Smooth muscle cell (in vitro differentiated cells): ENCODE results near the gene RALGAPA2. TPM values are rescaled to one million over a fixed set of nuclear protein-coding genes. Genes with fewer than 3 reads are reported as not detected.

Experiments used
- DNase-seq: peaks from one replicate; lab custom pipeline; 2025; ENCODE audit not compliant: unreplicated experiment; lab: John Stamatoyannopoulos, UW
- H2AFZ ChIP-seq: fragments of 200-600 bp; sonication (generic); 2 replicates; pipeline ENCODE4 v1.6.0; 2016; ENCODE audit warnings: antibody characterized with exemption, low read depth, mild to moderate bottlenecking
- H3F3A ChIP-seq: fragments of 200-600 bp; sonication (generic); 2 replicates; pipeline ENCODE4 v1.6.0; 2017; ENCODE audit warnings: antibody characterized with exemption, low read depth
- H3K27ac ChIP-seq: fragments of 200-600 bp; sonication (generic); 2 replicates; pipeline ENCODE4 v1.5.1; 2016; ENCODE audit warnings: low read depth, mild to moderate bottlenecking
- H3K27me3 ChIP-seq: fragments of 200-600 bp; sonication (generic); 2 replicates; pipeline ENCODE4 v1.6.1; 2016; ENCODE audit warnings: low read depth, mild to moderate bottlenecking
- H3K36me3 ChIP-seq: fragments of 200-600 bp; sonication (generic); 2 replicates; pipeline ENCODE4 v1.5.1; 2016; ENCODE audit warnings: low read depth
- H3K4me1 ChIP-seq: fragments of 200-600 bp; sonication (generic); 2 replicates; pipeline ENCODE4 v1.5.1; 2016; ENCODE audit warnings: low read depth
- H3K4me2 ChIP-seq: fragments of 200-600 bp; sonication (generic); 2 replicates; pipeline ENCODE4 v1.6.0; 2016; ENCODE audit warnings: mild to moderate bottlenecking
- H3K4me3 ChIP-seq: fragments of 200-600 bp; sonication (generic); 2 replicates; pipeline ENCODE4 v1.5.1; 2016; ENCODE audit warnings: mild to moderate bottlenecking
- H3K79me2 ChIP-seq: fragments of 200-600 bp; sonication (generic); 2 replicates; pipeline ENCODE4 v1.6.0; 2016; ENCODE audit warnings: low read depth, mild to moderate bottlenecking
- H3K9ac ChIP-seq: fragments of 200-600 bp; sonication (generic); 2 replicates; pipeline ENCODE4 v1.6.0; 2016; ENCODE audit warnings: low read depth
- H3K9me3 ChIP-seq: fragments of 200-600 bp; sonication (generic); replicated peaks from 2 replicates; pipeline ENCODE4 v1.5.1; 2016; ENCODE audit warnings: low read depth
- H4K20me1 ChIP-seq: fragments of 200-600 bp; sonication (generic); 2 replicates; pipeline ENCODE4 v1.6.0; 2016; ENCODE audit warnings: low read depth
- CTCF ChIP-seq: fragments of 200-600 bp; sonication (generic); IDR thresholded peaks from 2 replicates; pipeline ENCODE4 v1.5.1; 2017; ENCODE audit warnings: borderline replicate concordance, mild to moderate bottlenecking, antibody characterized with exemption; ENCODE audit not compliant: insufficient read depth, poor library complexity, severe bottlenecking
- WGBS: methylation state at CpG from one replicate; pipeline ENCODE4 v1.1.7; 2016; ENCODE audit warnings: low lambda C conversion rate; 5-methylcytosine and 5-hydroxymethylcytosine counted together
- polyA plus RNA-seq: library from polyadenylated mRNA; unstranded; fragments of >200 nt; fragmentation: Nextera tagmentation; extraction: Ambion mirVana; gene quantifications from 2 replicates; pipeline ENCODE4 v1.2.1, GENCODE V29; 2016
- total RNA-seq: library from RNA; depleted of rRNA; stranded (reverse); fragments of >200 nt; gene quantifications from 2 replicates; pipeline ENCODE4 v1.2.3, GENCODE V29; 2014

RALGAPA2 gene
- total and polyA plus RNA-seq, 2 experiments from 2014 or later, result 3.5 to 6.2 TPM

DNA sequence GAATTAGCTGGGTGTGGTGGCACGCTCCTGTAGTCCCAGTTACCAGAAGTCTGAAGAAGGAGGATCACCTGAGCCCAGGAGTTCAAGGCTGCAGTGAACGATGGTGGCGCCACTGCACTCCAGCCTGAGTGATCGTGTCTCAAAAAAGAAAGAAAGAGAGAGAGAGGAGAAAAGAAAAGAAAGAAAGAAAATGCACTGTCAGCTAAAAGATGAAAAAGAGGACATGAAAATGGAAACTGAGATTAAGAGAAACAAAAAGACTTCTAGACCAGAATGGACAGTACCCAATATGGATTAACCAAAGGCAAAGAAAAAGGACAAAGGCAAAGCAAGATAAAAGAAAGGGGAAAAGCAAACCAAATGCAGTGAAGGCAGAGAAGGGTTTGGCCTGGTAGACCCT, 9.0 kb upstream of the RALGAPA2 start:
- Histone ChIP-seq H4K20me1 (no peaks in the 10 kb centered on the region), H3K9ac (no peak overlapping the region), H3K4me2 (no peak overlapping the region), H3K27me3 (no peaks in the 10 kb centered on the region), H3K4me3 (no peak overlapping the region), H3K36me3 (no peaks in the 10 kb centered on the region), H3K9me3 (no peaks in the 10 kb centered on the region), H2AFZ (no peak overlapping the region), H3F3A (no peaks in the 10 kb centered on the region), H3K27ac (no peak overlapping the region), H3K4me1 (no peaks in the 10 kb centered on the region), H3K79me2 (no peaks in the 10 kb centered on the region)
- WGBS, result 85% methylated on average over 4 of the region's 4 CpGs
- DNase-seq, result no peak
- no peak for TF ChIP-seq CTCF

DNA sequence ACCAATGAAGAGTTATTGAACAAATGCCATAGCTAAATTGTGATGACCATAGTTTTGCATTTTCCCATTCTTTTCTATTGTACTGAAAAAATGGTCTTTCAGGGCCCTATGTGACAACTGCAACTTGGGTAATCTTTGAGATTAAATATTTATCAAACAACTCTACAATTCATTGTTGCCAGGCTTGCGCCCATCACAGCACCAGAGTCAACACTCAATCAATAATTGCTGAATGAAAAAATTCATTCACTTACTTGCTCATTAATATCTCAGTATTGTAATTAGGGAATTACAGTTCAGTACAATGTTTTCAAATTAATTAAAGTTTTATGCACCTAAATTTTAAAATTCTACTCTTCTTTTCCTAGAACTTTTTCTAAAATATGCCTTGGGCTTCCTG, 7.7 kb upstream of the RALGAPA2 start:
- H3K4me1 ChIP-seq, result no peaks in the 10 kb centered on the region
- H3K4me2 ChIP-seq, result no peak overlapping the region
- no peak overlapping the region for H2AFZ ChIP-seq
- no peaks in the 10 kb centered on the region for H3K79me2 ChIP-seq
- no peaks in the 10 kb centered on the region for H3K9me3 ChIP-seq
- no peak overlapping the region for H3K27ac ChIP-seq
- no peaks in the 10 kb centered on the region for H4K20me1 ChIP-seq
- H3K27me3 ChIP-seq, result no peaks in the 10 kb centered on the region
- H3K9ac ChIP-seq, result no peak overlapping the region
- TF ChIP-seq CTCF, result no peak
- H3K36me3 ChIP-seq, result no peaks in the 10 kb centered on the region
- H3F3A ChIP-seq, result no peaks in the 10 kb centered on the region
- DNase-seq, result no peak
- WGBS, result 97% methylated on average over 1 of the region's 1 CpG
- no peak overlapping the region for H3K4me3 ChIP-seq

DNA sequence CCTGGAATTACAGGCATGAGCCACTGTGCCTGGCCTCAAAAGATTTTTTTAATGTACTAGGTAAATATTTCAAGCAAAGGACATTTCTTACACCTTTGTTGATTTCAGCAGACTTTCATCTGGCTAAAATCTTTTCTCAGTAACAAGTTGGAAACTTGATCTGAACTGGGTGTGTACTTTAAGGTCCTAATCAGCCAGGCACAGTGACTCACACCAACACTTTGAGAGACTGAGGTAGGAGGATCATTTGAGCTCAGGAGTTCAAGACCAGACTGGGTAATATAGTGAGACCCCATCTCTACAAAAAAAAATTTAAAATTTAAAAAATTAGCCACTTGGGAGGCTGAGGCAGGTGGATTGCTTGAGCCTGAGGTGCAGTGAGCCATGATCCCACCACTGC, 7.0 kb upstream of the RALGAPA2 start:
- no peak for TF ChIP-seq CTCF
- Histone ChIP-seq H3F3A (no peaks in the 10 kb centered on the region), H3K4me3 (no peak overlapping the region)

GRCh38 chr20:20713244-20713765, 861 bp upstream of the RALGAPA2 start:
- DNase-seq, result no peak
- Histone ChIP-seq H3K9ac (peak overlapping the region; percentile 86), H3K36me3 (no peaks in the 10 kb centered on the region), H3K79me2 (peaks cover 10% of the 10 kb centered on the region), H3K27me3 (no peaks in the 10 kb centered on the region), H3K4me1 (peaks cover 12% of the 10 kb centered on the region), H3F3A (no peaks in the 10 kb centered on the region), H2AFZ (peak overlapping the region; percentile 97), H3K9me3 (no peaks in the 10 kb centered on the region), H4K20me1 (no peaks in the 10 kb centered on the region), H3K4me2 (peak overlapping the region; percentile 92), H3K27ac (peak overlapping the region; percentile 71), H3K4me3 (peak overlapping the region; percentile 95)
- no peak for TF ChIP-seq CTCF
- WGBS, result 56% methylated on average over 15 of the region's 15 CpGs

More for the DNA sequence above, 7.0 kb upstream of the RALGAPA2 start:
- no peak overlapping the region for H3K9ac ChIP-seq
- no peak overlapping the region for H3K4me2 ChIP-seq
- DNase-seq, result no peak
- H3K27ac ChIP-seq, result no peak overlapping the region
- H3K4me1 ChIP-seq, result no peaks in the 10 kb centered on the region
- no peak overlapping the region for H2AFZ ChIP-seq
- H3K9me3 ChIP-seq, result no peaks in the 10 kb centered on the region
- H3K79me2 ChIP-seq, result no peaks in the 10 kb centered on the region
- H4K20me1 ChIP-seq, result no peaks in the 10 kb centered on the region
- no peaks in the 10 kb centered on the region for H3K27me3 ChIP-seq
- H3K36me3 ChIP-seq, result no peaks in the 10 kb centered on the region
